ENCODE measurements around the gene MRPL11. TPM values are rescaled to one million over a fixed set of nuclear protein-coding genes. Genes with fewer than 3 reads are reported as not detected.
"Not testable (repeated sequence)": the region's sequence is repeated elsewhere in the genome, so short reads cannot be mapped to it uniquely, and the experiment has no call there.

The MRPL11 gene
- total and polyA plus RNA-seq, 2 donors (not counting 3 experiments of a cell fraction or from before 2014, with no cell fraction given), result 54.9 to 69.1 TPM

GRCh38 chr11:66432597-66432996 lies 6.1 kb downstream of the MRPL11 start:
- Histone ChIP-seq H3K9ac (replicated peaks; ENCODE audit: extremely low read depth, insufficient read depth, low read length) (no peak overlapping the region), H3K27me3 (ENCODE audit: control insufficient read depth in 2 of 2, insufficient read depth in 2 of 2, low read length in 2 of 2) (no peaks in the 10 kb centered on the region), H3K27ac (ENCODE audit: insufficient read depth, low read depth, low read length) (no peak overlapping the region), H2AFZ (ENCODE audit: low read depth, low read length) (no peak overlapping the region), H3K4me1 (ENCODE audit: control insufficient read depth, extremely low read depth, insufficient read depth, low read length) (no peaks in the 10 kb centered on the region), H3K9me1 (replicated peaks; ENCODE audit: control insufficient read depth, extremely low read depth, insufficient read depth, low read length) (no peaks in the 10 kb centered on the region), H3K9me3 (replicated peaks; ENCODE audit: control insufficient read depth, insufficient read depth, low read length) (no peaks in the 10 kb centered on the region), H3K36me3 (ENCODE audit: control insufficient read depth in 2 of 2, extremely low read depth in 1 of 2, insufficient read depth in 2 of 2, low read length in 2 of 2) (peaks cover 4 to 9% of the 10 kb centered on the region in 2 experiments), H4K20me1 (replicated peaks; ENCODE audit: control insufficient read depth, extremely low read depth, insufficient read depth, low read length) (no peaks in the 10 kb centered on the region), H3K79me2 (ENCODE audit: control insufficient read depth, insufficient read depth, low read length) (no peaks in the 10 kb centered on the region), H3K4me3 (replicated peaks in 1 of 3; ENCODE audit: insufficient read depth in 1 of 3, low read depth in 1 of 3, low read length in 3 of 3) (no peak overlapping the region), H3K4me2 (ENCODE audit: insufficient read depth, low read length) (no peak overlapping the region)
- DNase-seq (ENCODE audit: low read depth, low spot score) (no peak), FAIRE-seq (no peak)
- no TSS peak for BruUV-seq (replicated peaks)
- TF ChIP-seq CTCF (IDR thresholded peaks at IDR 0.05; ENCODE audit: extremely low read depth in 1 of 2, insufficient read depth in 1 of 2, low read depth in 1 of 2, low read length in 2 of 2) (no peak), FOS (IDR thresholded peaks at IDR 0.05; ENCODE audit: borderline replicate concordance, insufficient read depth, low read length) (no peak), MAX (IDR thresholded peaks at IDR 0.05; ENCODE audit: insufficient read depth, insufficient read length) (no peak), EZH2 (IDR thresholded peaks at IDR 0.05; ENCODE audit: borderline replicate concordance, low read depth, low read length, severe bottlenecking) (no peak), GATA2 (IDR thresholded peaks at IDR 0.05; ENCODE audit: insufficient read depth, insufficient read length, low read depth, low read length) (no peak), POLR2AphosphoS5 (IDR thresholded peaks at IDR 0.05; ENCODE audit: insufficient read depth, low read depth, low read length) (no peak), MYC (IDR thresholded peaks at IDR 0.05; ENCODE audit: low read depth, low read length) (no peak), POLR2A (IDR thresholded peaks at IDR 0.05; ENCODE audit: low read depth, low read length) (no peak), JUN (IDR thresholded peaks at IDR 0.05; ENCODE audit: borderline replicate concordance, insufficient read depth, insufficient read length, low read depth) (no peak)
- ChIA-PET POLR2A (no interaction called here), CTCF (interaction anchor here (1.0 to 7.5 kb wide), 5 partner anchors 11 to 69 kb away, joined by 3 to 87 read pairs (median 4); no protein-coding TSS in a partner anchor)
- dilution Hi-C loops (cut with MboI; ENCODE audit: extremely low pct_ligation_motif_present, low sequenced_read_pairs), result no loop called here
- intact Hi-C loops (cut with micrococcal nuclease), result no loop called here

- FAIRE-seq; H3K9ac ChIP-seq (replicated peaks; ENCODE audit: extremely low read depth, insufficient read depth, low read length); H3K27me3 ChIP-seq (ENCODE audit: control insufficient read depth in 2 of 2, insufficient read depth in 2 of 2, low read length in 2 of 2); H3K36me3 ChIP-seq (ENCODE audit: control insufficient read depth in 2 of 2, extremely low read depth in 1 of 2, insufficient read depth in 2 of 2, low read length in 2 of 2); H3K4me3 ChIP-seq (replicated peaks in 1 of 3; ENCODE audit: insufficient read depth in 1 of 3, low read depth in 1 of 3, low read length in 3 of 3); intact Hi-C loops (cut with micrococcal nuclease); H3K79me2 ChIP-seq (ENCODE audit: control insufficient read depth, insufficient read depth, low read length); dilution Hi-C loops (cut with MboI; ENCODE audit: extremely low pct_ligation_motif_present, low sequenced_read_pairs); H2AFZ ChIP-seq (ENCODE audit: low read depth, low read length); H3K9me1 ChIP-seq (replicated peaks; ENCODE audit: control insufficient read depth, extremely low read depth, insufficient read depth, low read length); H3K9me3 ChIP-seq (replicated peaks; ENCODE audit: control insufficient read depth, insufficient read depth, low read length); H4K20me1 ChIP-seq (replicated peaks; ENCODE audit: control insufficient read depth, extremely low read depth, insufficient read depth, low read length); H3K4me1 ChIP-seq (ENCODE audit: control insufficient read depth, extremely low read depth, insufficient read depth, low read length); DNase-seq (ENCODE audit: low read depth, low spot score); BruUV-seq (replicated peaks); POLR2A ChIA-PET; H3K4me2 ChIP-seq (ENCODE audit: insufficient read depth, low read length); H3K27ac ChIP-seq (ENCODE audit: insufficient read depth, low read depth, low read length): not testable (repeated sequence)
- CTCF ChIA-PET, result interaction anchor here (1.8 to 7.5 kb wide), 2 partner anchors 22 to 23 kb away, joined by 3 to 87 read pairs; no protein-coding TSS in a partner anchor
These were observed 6.7 kb downstream of the MRPL11 start for GRCh38 chr11:66431871-66432329.

GRCh38 chr11:66431287-66431686 lies 7.4 kb downstream of the MRPL11 start:
- not testable (repeated sequence) for H2AFZ ChIP-seq (ENCODE audit: low read depth, low read length)

More at GRCh38 chr11:66431287-66431686, 7.4 kb downstream of the MRPL11 start:
- BruUV-seq (replicated peaks); POLR2A ChIA-PET; H4K20me1 ChIP-seq (replicated peaks; ENCODE audit: control insufficient read depth, extremely low read depth, insufficient read depth, low read length); DNase-seq (ENCODE audit: low read depth, low spot score); H3K4me2 ChIP-seq (ENCODE audit: insufficient read depth, low read length); dilution Hi-C loops (cut with MboI; ENCODE audit: extremely low pct_ligation_motif_present, low sequenced_read_pairs); intact Hi-C loops (cut with micrococcal nuclease); H3K9me1 ChIP-seq (replicated peaks; ENCODE audit: control insufficient read depth, extremely low read depth, insufficient read depth, low read length); H3K79me2 ChIP-seq (ENCODE audit: control insufficient read depth, insufficient read depth, low read length); FAIRE-seq; H3K4me3 ChIP-seq (replicated peaks in 1 of 3; ENCODE audit: insufficient read depth in 1 of 3, low read depth in 1 of 3, low read length in 3 of 3); H3K9me3 ChIP-seq (replicated peaks; ENCODE audit: control insufficient read depth, insufficient read depth, low read length); H3K27me3 ChIP-seq (ENCODE audit: control insufficient read depth in 2 of 2, insufficient read depth in 2 of 2, low read length in 2 of 2); H3K36me3 ChIP-seq (ENCODE audit: control insufficient read depth in 2 of 2, extremely low read depth in 1 of 2, insufficient read depth in 2 of 2, low read length in 2 of 2); H3K9ac ChIP-seq (replicated peaks; ENCODE audit: extremely low read depth, insufficient read depth, low read length); H3K4me1 ChIP-seq (ENCODE audit: control insufficient read depth, extremely low read depth, insufficient read depth, low read length); H3K27ac ChIP-seq (ENCODE audit: insufficient read depth, low read depth, low read length): not testable (repeated sequence)
- CTCF ChIA-PET, result interaction anchor here (0.6 to 7.5 kb wide), 4 partner anchors 10 to 21 kb away, joined by 3 to 87 read pairs (median 10); no protein-coding TSS in a partner anchor
